ENCODE results near the gene EPS15.

DNA sequence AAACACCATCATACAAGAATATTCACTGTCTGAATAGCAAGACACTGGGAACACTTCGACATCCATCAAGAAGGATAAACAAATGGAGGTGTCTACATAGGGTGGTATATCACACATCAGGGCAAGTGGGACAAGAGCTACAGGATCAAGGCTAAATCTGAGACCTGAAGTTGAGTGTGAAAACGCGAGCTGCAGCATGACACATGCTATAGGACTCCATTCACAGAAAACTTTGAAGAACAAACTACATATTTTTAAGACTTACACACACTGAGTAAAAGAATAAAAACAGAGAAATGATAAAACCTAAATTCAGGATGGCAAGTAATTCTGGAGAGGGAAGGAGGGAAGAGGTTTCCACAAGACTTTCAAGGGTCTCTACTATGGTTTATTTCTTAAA lies 190.8 kb downstream of the EPS15 start:
- TF ChIP-seq POLR2A (IDR thresholded peaks at IDR 0.05): no peak
- TF ChIP-seq, protein P1, sequence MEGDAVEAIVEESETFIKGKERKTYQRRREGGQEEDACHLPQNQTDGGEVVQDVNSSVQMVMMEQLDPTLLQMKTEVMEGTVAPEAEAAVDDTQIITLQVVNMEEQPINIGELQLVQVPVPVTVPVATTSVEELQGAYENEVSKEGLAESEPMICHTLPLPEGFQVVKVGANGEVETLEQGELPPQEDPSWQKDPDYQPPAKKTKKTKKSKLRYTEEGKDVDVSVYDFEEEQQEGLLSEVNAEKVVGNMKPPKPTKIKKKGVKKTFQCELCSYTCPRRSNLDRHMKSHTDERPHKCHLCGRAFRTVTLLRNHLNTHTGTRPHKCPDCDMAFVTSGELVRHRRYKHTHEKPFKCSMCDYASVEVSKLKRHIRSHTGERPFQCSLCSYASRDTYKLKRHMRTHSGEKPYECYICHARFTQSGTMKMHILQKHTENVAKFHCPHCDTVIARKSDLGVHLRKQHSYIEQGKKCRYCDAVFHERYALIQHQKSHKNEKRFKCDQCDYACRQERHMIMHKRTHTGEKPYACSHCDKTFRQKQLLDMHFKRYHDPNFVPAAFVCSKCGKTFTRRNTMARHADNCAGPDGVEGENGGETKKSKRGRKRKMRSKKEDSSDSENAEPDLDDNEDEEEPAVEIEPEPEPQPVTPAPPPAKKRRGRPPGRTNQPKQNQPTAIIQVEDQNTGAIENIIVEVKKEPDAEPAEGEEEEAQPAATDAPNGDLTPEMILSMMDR (IDR thresholded peaks at IDR 0.05 in 8 of 11, conservative IDR thresholded peaks at IDR 0.05 in 3 of 11): no peak

All from spleen (tissue), 7 donors.